HEK293 (cell line): ENCODE data around the gene HOXA3.

Experiments
- CTCF ChIA-PET: fragments of 350-600 bp; formaldehyde crosslinking; extraction: SDS; loops from one replicate; lab custom pipeline; 2021; ENCODE audit warnings: antibody characterized with exemption; lab: Yijun Ruan, JAX
- POLR2A ChIA-PET: fragments of 300-600 bp; formaldehyde crosslinking; extraction: SDS; loops from one replicate; lab custom pipeline; 2020; ENCODE audit warnings: antibody characterized with exemption, inconsistent platforms; lab: Yijun Ruan, JAX
- H3K27ac ChIP-seq: fragments of 200-500 bp; sonication (Bioruptor generic); 2 replicates; pipeline ENCODE4 v1.5.1; 2014; ENCODE audit warnings: low read depth, low read length, control low read depth, inconsistent platforms; ENCODE audit errors: extremely low read depth
- H3K36me3 ChIP-seq, 2 experiments: fragments of 200-500 bp in 1 of 2; sonication (Bioruptor generic) in 1 of 2; 1 replicate in 1 of 2; 2 replicates in 1 of 2; pipeline ENCODE4 v1.5.1; 2014 to 2017; ENCODE audit warnings: inconsistent platforms in 2 of 2, low read length in 2 of 2; ENCODE audit not compliant: control insufficient read depth in 2 of 2, insufficient read depth in 1 of 2
- H3K4me1 ChIP-seq: fragments of 200-500 bp; sonication (Bioruptor generic); 2 replicates; pipeline ENCODE4 v1.5.1; 2014; ENCODE audit warnings: mild to moderate bottlenecking, low read length, inconsistent platforms; ENCODE audit not compliant: control insufficient read depth, insufficient read depth
- H3K4me3 ChIP-seq: 2 replicates; pipeline ENCODE4 v1.5.1; 2011; ENCODE audit warnings: low read depth, mild to moderate bottlenecking, control low read depth, low read length, moderate library complexity
- H3K9me3 ChIP-seq: fragments of 200-500 bp; sonication (Bioruptor generic); 2 replicates; pipeline ENCODE4 v1.5.1; 2014; ENCODE audit warnings: low read depth, low read length, inconsistent platforms; ENCODE audit not compliant: control insufficient read depth, insufficient read depth
- HIC1 ChIP-seq: fragments of 450-650 bp; formaldehyde crosslinking; IDR thresholded peaks from 2 replicates; pipeline ENCODE4 v1.5.1; 2016; ENCODE audit warnings: missing biosample characterization, missing genetic modification characterization
- OSR2 ChIP-seq: fragments of 450-650 bp; formaldehyde crosslinking; IDR thresholded peaks from 2 replicates; pipeline ENCODE4 v1.5.1; 2016; ENCODE audit warnings: missing biosample characterization, missing genetic modification characterization
- RBAK ChIP-seq: fragments of 450-650 bp; formaldehyde crosslinking; IDR thresholded peaks from 2 replicates; pipeline ENCODE4 v1.5.1; 2016; ENCODE audit warnings: missing biosample characterization, missing genetic modification characterization
- SCRT2 ChIP-seq: fragments of 450-650 bp; formaldehyde crosslinking; IDR thresholded peaks from 2 replicates; pipeline ENCODE4 v1.5.1; 2016; ENCODE audit warnings: missing biosample characterization, missing genetic modification characterization
- ZBTB20 ChIP-seq: fragments of 450-650 bp; formaldehyde crosslinking; IDR thresholded peaks from 2 replicates; pipeline ENCODE4 v1.5.1; 2016; ENCODE audit warnings: missing biosample characterization, missing genetic modification characterization
- ZNF10 ChIP-seq: fragments of 450-650 bp; formaldehyde crosslinking; IDR thresholded peaks from 2 replicates; pipeline ENCODE4 v1.5.1; 2017; ENCODE audit warnings: missing biosample characterization, missing genetic modification characterization
- ZNF133 ChIP-seq: fragments of 450-650 bp; formaldehyde crosslinking; IDR thresholded peaks from 2 replicates; pipeline ENCODE4 v1.5.1; 2016; ENCODE audit warnings: missing biosample characterization, missing genetic modification characterization
- ZNF140 ChIP-seq: fragments of 450-650 bp; formaldehyde crosslinking; IDR thresholded peaks from 2 replicates; pipeline ENCODE4 v1.5.1; 2016; ENCODE audit warnings: missing biosample characterization, missing genetic modification characterization
- ZNF16 ChIP-seq: fragments of 450-650 bp; formaldehyde crosslinking; IDR thresholded peaks from 2 replicates; pipeline ENCODE4 v1.5.1; 2016; ENCODE audit warnings: low read depth, missing biosample characterization, missing genetic modification characterization
- ZNF2 ChIP-seq: fragments of 450-650 bp; formaldehyde crosslinking; IDR thresholded peaks from 2 replicates; pipeline ENCODE4 v1.5.1; 2016; ENCODE audit warnings: missing biosample characterization, missing genetic modification characterization
- ZNF23 ChIP-seq: fragments of 450-650 bp; formaldehyde crosslinking; IDR thresholded peaks from 2 replicates; pipeline ENCODE4 v1.5.1; 2016; ENCODE audit warnings: missing biosample characterization, missing genetic modification characterization, borderline replicate concordance
- ZNF266 ChIP-seq: fragments of 450-650 bp; formaldehyde crosslinking; IDR thresholded peaks from 2 replicates; pipeline ENCODE4 v1.5.1; 2016; ENCODE audit warnings: missing biosample characterization, missing genetic modification characterization, low read depth
- ZNF518A ChIP-seq: fragments of 450-650 bp; formaldehyde crosslinking; conservative IDR thresholded peaks from 2 replicates; pipeline ENCODE4 v1.5.1; 2016; ENCODE audit warnings: low read depth, missing biosample characterization, missing genetic modification characterization
- ZNF558 ChIP-seq: fragments of 450-650 bp; formaldehyde crosslinking; IDR thresholded peaks from 2 replicates; pipeline ENCODE4 v1.5.1; 2016; ENCODE audit warnings: missing biosample characterization, missing genetic modification characterization
- ZNF600 ChIP-seq: fragments of 450-650 bp; formaldehyde crosslinking; IDR thresholded peaks from 2 replicates; pipeline ENCODE4 v1.5.1; 2016; ENCODE audit warnings: missing biosample characterization, missing genetic modification characterization
- ZNF624 ChIP-seq: fragments of 450-650 bp; formaldehyde crosslinking; IDR thresholded peaks from 2 replicates; pipeline ENCODE4 v1.5.1; 2017; ENCODE audit warnings: missing biosample characterization, missing genetic modification characterization
- ZNF658 ChIP-seq: fragments of 450-650 bp; formaldehyde crosslinking; IDR thresholded peaks from 2 replicates; pipeline ENCODE4; 2016; ENCODE audit warnings: missing biosample characterization, missing genetic modification characterization
- ZNF707 ChIP-seq: fragments of 450-650 bp; formaldehyde crosslinking; IDR thresholded peaks from 2 replicates; pipeline ENCODE4 v1.5.1; 2016; ENCODE audit warnings: missing biosample characterization, missing genetic modification characterization
- ZNF768 ChIP-seq: fragments of 450-650 bp; formaldehyde crosslinking; IDR thresholded peaks from 2 replicates; pipeline ENCODE4 v1.5.1; 2018; ENCODE audit warnings: missing biosample characterization, mild to moderate bottlenecking, missing genetic modification characterization
- TF ChIP-seq, protein P1 (sequence below): fragments of 450-650 bp; formaldehyde crosslinking; IDR thresholded peaks from 2 replicates; pipeline ENCODE4 v1.5.1; 2017; ENCODE audit warnings: missing biosample characterization, missing genetic modification characterization
- TF ChIP-seq, protein P2 (sequence below): fragments of 450-650 bp; formaldehyde crosslinking; IDR thresholded peaks from 2 replicates; pipeline ENCODE4 v1.5.1; 2017; ENCODE audit warnings: missing biosample characterization, missing genetic modification characterization

HOXA3 gene

DNA sequence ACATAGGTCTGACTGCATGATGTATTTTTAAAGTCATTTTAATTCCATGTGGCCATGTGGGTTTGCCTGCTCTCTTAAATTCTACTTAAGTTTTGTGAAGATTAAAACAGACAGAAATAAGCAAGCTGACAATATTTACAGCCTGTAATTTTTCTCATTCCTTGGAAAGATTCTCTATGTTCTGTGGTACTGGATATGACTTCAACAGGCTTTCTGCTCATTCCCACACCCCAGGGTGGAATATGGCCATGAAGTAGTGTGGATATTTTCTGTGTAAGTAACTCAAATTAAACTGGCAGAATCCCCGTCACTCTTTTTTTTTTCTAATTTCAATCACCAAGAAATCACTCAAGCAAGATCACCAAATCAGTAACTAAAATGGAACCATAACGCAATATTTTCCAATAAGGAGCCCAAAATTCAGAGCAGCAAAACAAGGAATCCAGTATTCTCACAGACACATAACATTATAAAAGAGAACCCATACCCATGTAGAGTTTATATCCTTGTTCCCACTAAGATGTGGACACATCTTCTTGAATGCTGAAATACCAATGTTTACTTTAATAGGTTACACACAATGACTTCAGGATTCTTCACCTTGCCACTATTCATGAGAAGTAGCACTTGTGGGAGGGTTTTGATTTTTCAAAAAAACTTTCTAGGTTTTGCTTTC is 14.6 kb downstream of the HOXA3 start:
- Histone ChIP-seq H3K36me3 (peaks cover 0 to 27% of the 10 kb centered on the region in 2 experiments; a peak in 1 of 3 replicates), H3K4me3 (no peak overlapping the region), H3K9me3 (no peaks in the 10 kb centered on the region)
- no peak for TF ChIP-seq ZNF140
- TF ChIP-seq SCRT2 = 0 out of 2 replicates have a peak, but pooled peaks have one; percentile 35
- peak; percentile 61 for TF ChIP-seq ZBTB20 (tag by site-specific recombination)
- TF ChIP-seq ZNF600 (tag by site-specific recombination) = peak; percentile 73; the same call in 1 of the 2 replicates
- no peak for TF ChIP-seq ZNF23 (tag by site-specific recombination)
- peak; percentile 58; the same call in 1 of the 2 replicates for TF ChIP-seq ZNF10 (tag by site-specific recombination)
- no peak for TF ChIP-seq ZNF558
- TF ChIP-seq HIC1 (tag by site-specific recombination) = no peak
- TF ChIP-seq ZNF2 (tag by site-specific recombination) = no peak
- TF ChIP-seq, protein P1, sequence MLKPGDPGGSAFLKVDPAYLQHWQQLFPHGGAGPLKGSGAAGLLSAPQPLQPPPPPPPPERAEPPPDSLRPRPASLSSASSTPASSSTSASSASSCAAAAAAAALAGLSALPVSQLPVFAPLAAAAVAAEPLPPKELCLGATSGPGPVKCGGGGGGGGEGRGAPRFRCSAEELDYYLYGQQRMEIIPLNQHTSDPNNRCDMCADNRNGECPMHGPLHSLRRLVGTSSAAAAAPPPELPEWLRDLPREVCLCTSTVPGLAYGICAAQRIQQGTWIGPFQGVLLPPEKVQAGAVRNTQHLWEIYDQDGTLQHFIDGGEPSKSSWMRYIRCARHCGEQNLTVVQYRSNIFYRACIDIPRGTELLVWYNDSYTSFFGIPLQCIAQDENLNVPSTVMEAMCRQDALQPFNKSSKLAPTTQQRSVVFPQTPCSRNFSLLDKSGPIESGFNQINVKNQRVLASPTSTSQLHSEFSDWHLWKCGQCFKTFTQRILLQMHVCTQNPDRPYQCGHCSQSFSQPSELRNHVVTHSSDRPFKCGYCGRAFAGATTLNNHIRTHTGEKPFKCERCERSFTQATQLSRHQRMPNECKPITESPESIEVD (tag by site-specific recombination) = peak; percentile 91
- TF ChIP-seq, all 188 proteins: peak for 5
- CTCF ChIA-PET = interaction anchor here (0.6 to 0.7 kb wide), 3 partner anchors 25 to 1244 kb away, joined by 3 read pairs; no protein-coding TSS in a partner anchor
- H3K27ac ChIP-seq = peak overlapping the region; percentile 84; the same call in 1 of the 2 replicates
- POLR2A ChIA-PET = no interaction called here
- H3K4me1 ChIP-seq = peaks cover 47% of the 10 kb centered on the region

DNA sequence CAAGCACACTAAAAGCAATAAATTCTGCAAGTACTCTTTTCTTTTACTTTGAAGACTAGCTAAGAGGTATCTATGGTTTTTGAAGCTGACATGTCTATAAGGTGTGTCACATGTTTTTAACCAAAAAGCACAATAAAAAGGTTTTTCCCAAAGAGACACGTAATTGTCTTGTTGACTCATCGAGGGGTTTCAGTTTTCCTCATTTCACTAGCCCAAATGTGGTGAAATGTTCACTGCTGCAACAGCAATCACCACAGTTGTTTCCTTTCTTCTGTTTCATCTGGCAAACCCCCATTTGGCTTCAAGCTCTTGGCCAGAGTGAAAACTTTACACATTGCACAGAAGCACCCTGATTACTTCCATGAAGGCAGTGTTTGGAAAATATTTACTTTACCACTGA is 18.0 kb downstream of the HOXA3 start:
- Histone ChIP-seq H3K36me3 (peaks cover 0 to 4% of the 10 kb centered on the region in 2 experiments; a peak in 1 of 3 replicates), H3K9me3 (no peaks in the 10 kb centered on the region), H3K4me1 (peaks cover 62% of the 10 kb centered on the region), H3K27ac (peak overlapping the region; percentile 56; the same call in 1 of the 2 replicates), H3K4me3 (no peak overlapping the region)
- POLR2A ChIA-PET = interaction anchor here (1.4 kb wide), 1 partner anchor 9 kb away, joined by 3 read pairs; the partner anchor contains the start of gene HOXA5
- CTCF ChIA-PET = interaction anchor here (0.6 to 1.9 kb wide), 8 partner anchors 9 to 1242 kb away, joined by 3 to 7 read pairs (median 4); partner anchors contain the start of gene HOXA5
- no peak for TF ChIP-seq ZNF658 (tag by site-specific recombination)
- no peak for TF ChIP-seq ZNF518A (tag by site-specific recombination)
- TF ChIP-seq, protein P1 (tag by site-specific recombination) = peak; percentile 99
- no peak for TF ChIP-seq ZNF16 (tag by site-specific recombination)
- no peak for TF ChIP-seq ZNF768 (tag by site-specific recombination)
- no peak for TF ChIP-seq ZNF624
- no peak for TF ChIP-seq ZNF133
- no peak for TF ChIP-seq ZNF266 (tag by site-specific recombination)
- TF ChIP-seq RBAK (tag by site-specific recombination) = no peak
- TF ChIP-seq, protein P2, sequence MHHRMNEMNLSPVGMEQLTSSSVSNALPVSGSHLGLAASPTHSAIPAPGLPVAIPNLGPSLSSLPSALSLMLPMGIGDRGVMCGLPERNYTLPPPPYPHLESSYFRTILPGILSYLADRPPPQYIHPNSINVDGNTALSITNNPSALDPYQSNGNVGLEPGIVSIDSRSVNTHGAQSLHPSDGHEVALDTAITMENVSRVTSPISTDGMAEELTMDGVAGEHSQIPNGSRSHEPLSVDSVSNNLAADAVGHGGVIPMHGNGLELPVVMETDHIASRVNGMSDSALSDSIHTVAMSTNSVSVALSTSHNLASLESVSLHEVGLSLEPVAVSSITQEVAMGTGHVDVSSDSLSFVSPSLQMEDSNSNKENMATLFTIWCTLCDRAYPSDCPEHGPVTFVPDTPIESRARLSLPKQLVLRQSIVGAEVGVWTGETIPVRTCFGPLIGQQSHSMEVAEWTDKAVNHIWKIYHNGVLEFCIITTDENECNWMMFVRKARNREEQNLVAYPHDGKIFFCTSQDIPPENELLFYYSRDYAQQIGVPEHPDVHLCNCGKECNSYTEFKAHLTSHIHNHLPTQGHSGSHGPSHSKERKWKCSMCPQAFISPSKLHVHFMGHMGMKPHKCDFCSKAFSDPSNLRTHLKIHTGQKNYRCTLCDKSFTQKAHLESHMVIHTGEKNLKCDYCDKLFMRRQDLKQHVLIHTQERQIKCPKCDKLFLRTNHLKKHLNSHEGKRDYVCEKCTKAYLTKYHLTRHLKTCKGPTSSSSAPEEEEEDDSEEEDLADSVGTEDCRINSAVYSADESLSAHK = peak; percentile 60
- TF ChIP-seq OSR2 = peak; percentile 76
- no peak for TF ChIP-seq ZNF707
